ENCODE measurements around the gene SF3A2. TPM values are rescaled to one million over a fixed set of nuclear protein-coding genes. Genes with fewer than 3 reads are reported as not detected.
A peak's percentile ranks its signal among the peaks of the same experiment; 100 is the strongest.

SF3A2 gene
- total RNA-seq, 1 donor from 2014 or later, result 156 TPM

DNA sequence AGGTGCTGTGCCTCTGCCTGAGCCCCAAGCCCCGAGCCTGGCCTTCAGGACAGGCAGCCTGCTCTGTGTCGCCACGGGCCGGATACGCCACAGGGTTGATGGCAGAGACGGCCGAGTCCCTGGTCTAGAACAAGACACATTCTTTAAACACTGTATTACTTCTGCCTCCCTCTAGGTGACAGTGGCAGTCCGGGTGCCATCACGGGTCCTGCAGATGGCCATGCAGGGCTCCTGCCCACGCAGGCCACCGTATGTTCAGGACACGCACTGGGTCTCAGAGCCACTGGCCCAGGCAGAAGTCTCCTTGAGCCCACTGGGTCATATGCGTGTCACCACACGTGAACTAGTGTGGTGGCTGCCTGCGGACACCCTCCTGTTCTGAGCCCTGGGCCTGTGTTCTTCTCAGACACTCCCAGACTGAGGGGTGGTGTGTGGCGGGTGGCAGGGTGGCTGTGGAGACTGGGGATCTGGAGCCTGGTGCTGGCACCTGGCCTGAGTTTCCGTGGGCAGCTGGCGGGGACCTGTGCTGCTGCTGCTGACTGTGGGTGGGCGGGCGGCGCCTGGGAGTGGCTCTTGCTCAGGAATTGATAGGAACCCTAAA lies 4.9 kb upstream of the SF3A2 start:
- peaks cover 8% of the 10 kb centered on the region for H3K36me3 Mint-ChIP-seq (ENCODE audit: insufficient read depth)
- no peak for DNase-seq (ENCODE audit: low spot score, unreplicated experiment)
- no peak overlapping the region for H3K4me3 Mint-ChIP-seq (ENCODE audit: low read depth)
- no peak overlapping the region for H3K27ac Mint-ChIP-seq
- H3K9me3 Mint-ChIP-seq (ENCODE audit: low read depth), result no peaks in the 10 kb centered on the region
- TF ChIP-seq, protein P1, sequence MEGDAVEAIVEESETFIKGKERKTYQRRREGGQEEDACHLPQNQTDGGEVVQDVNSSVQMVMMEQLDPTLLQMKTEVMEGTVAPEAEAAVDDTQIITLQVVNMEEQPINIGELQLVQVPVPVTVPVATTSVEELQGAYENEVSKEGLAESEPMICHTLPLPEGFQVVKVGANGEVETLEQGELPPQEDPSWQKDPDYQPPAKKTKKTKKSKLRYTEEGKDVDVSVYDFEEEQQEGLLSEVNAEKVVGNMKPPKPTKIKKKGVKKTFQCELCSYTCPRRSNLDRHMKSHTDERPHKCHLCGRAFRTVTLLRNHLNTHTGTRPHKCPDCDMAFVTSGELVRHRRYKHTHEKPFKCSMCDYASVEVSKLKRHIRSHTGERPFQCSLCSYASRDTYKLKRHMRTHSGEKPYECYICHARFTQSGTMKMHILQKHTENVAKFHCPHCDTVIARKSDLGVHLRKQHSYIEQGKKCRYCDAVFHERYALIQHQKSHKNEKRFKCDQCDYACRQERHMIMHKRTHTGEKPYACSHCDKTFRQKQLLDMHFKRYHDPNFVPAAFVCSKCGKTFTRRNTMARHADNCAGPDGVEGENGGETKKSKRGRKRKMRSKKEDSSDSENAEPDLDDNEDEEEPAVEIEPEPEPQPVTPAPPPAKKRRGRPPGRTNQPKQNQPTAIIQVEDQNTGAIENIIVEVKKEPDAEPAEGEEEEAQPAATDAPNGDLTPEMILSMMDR (IDR thresholded peaks at IDR 0.05; ENCODE audit: unreplicated experiment), result no peak
- H3K4me1 Mint-ChIP-seq (ENCODE audit: low read depth), result peaks cover 10% of the 10 kb centered on the region
- no peaks in the 10 kb centered on the region for H3K27me3 Mint-ChIP-seq

GRCh38 chr19:2232286-2233151 lies 4.1 kb upstream of the SF3A2 start:
- H3K36me3 Mint-ChIP-seq (ENCODE audit: insufficient read depth), result peaks cover 8% of the 10 kb centered on the region
- no peaks in the 10 kb centered on the region for H3K9me3 Mint-ChIP-seq (ENCODE audit: low read depth)
- H3K4me1 Mint-ChIP-seq (ENCODE audit: low read depth), result peaks cover 11% of the 10 kb centered on the region
- no peak overlapping the region for H3K4me3 Mint-ChIP-seq (ENCODE audit: low read depth)
- DNase-seq (ENCODE audit: low spot score, unreplicated experiment), result no peak
- H3K27ac Mint-ChIP-seq, result peak overlapping the region; percentile 74
- H3K27me3 Mint-ChIP-seq, result no peaks in the 10 kb centered on the region
- TF ChIP-seq, protein P1 (IDR thresholded peaks at IDR 0.05; ENCODE audit: unreplicated experiment), result no peak

DNA sequence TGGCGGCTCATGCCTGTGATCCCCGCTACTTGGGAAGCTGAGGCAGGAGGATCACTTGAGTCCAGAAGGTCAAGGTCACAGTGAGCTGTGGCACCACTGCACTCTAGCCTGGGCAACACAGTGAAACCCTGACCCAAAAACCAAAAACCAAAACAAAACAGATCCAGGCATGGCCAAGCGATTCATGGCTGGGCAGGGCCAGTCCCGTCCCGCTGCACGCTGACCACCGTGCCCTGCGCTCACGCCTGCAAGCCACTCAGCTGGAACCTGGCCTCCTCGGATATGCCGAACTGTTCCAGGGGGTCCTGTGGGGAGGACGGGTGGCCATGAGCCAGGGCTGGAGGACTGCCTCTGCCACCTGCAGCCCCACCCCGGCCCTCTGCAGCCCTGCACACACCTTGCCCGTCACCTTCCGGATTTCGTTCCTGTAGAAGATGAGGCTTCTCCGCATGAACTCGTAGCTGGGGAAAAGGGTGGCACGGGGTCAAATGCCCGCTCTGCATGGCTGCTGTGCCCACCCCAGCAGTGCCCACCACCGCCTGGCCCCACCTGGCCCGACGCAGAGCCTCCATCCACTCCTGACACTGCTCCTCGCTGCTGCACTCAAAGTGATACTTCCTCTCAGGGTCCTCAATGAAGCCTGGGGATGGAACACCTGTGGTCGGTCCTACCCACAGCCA lies 2.9 kb upstream of the SF3A2 start:
- Mint-ChIP-seq H3K4me3 (ENCODE audit: low read depth) (peak overlapping the region; percentile 95), H3K36me3 (ENCODE audit: insufficient read depth) (peaks cover 8% of the 10 kb centered on the region), H3K9me3 (ENCODE audit: low read depth) (no peaks in the 10 kb centered on the region), H3K4me1 (ENCODE audit: low read depth) (peaks cover 23% of the 10 kb centered on the region), H3K27ac (no peak overlapping the region), H3K27me3 (no peaks in the 10 kb centered on the region)
- TF ChIP-seq, protein P1 (IDR thresholded peaks at IDR 0.05; ENCODE audit: unreplicated experiment), result no peak
- no peak for DNase-seq (ENCODE audit: low spot score, unreplicated experiment)

DNA sequence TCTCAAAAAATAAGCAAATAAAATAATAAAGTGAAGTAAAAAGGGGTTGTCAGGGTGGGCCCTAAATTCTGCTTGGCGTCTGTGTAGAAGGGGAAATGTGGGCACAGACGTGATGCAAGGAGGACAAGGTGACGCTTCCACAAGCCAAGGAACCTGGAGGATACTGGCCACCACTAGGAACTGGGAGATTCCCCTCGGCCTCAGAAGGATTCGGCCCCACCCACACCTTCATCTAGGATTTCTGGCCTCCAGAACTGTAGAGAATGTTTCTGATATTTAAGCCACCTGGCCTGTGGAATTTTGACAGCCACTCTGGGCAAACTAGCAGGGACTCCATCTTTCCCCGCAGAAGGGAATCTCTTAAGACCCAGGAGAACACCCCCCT lies 1.6 kb upstream of the SF3A2 start:
- H3K27me3 Mint-ChIP-seq, result no peaks in the 10 kb centered on the region
- peak overlapping the region; percentile 97 for H3K27ac Mint-ChIP-seq
- peaks cover 30% of the 10 kb centered on the region for H3K4me1 Mint-ChIP-seq (ENCODE audit: low read depth)
- DNase-seq (ENCODE audit: low spot score, unreplicated experiment), result no peak
- H3K4me3 Mint-ChIP-seq (ENCODE audit: low read depth), result peak overlapping the region; percentile 95
- TF ChIP-seq, protein P1 (IDR thresholded peaks at IDR 0.05; ENCODE audit: unreplicated experiment), result no peak
- H3K36me3 Mint-ChIP-seq (ENCODE audit: insufficient read depth), result peaks cover 10% of the 10 kb centered on the region
- no peaks in the 10 kb centered on the region for H3K9me3 Mint-ChIP-seq (ENCODE audit: low read depth)

- Mint-ChIP-seq H3K36me3 (ENCODE audit: insufficient read depth) (peaks cover 9% of the 10 kb centered on the region), H3K27ac (peak overlapping the region; percentile 97), H3K9me3 (ENCODE audit: low read depth) (no peaks in the 10 kb centered on the region), H3K4me3 (ENCODE audit: low read depth) (peak overlapping the region; percentile 95), H3K27me3 (no peaks in the 10 kb centered on the region), H3K4me1 (ENCODE audit: low read depth) (peaks cover 33% of the 10 kb centered on the region)
- peak; percentile 31 for DNase-seq (ENCODE audit: low spot score, unreplicated experiment)
- TF ChIP-seq, protein P1 (IDR thresholded peaks at IDR 0.05; ENCODE audit: unreplicated experiment), result no peak
Observed at GRCh38 chr19:2235381-2236063, 1.1 kb upstream of the SF3A2 start.
